HG03064 (cell line): ENCODE data around the gene EML6.

ENCODE experiments used
- ATAC-seq: cut with Tn5 transposase; IDR thresholded peaks from one replicate; pipeline ENCODE4 v1.9.1; 2021; ENCODE audit warnings: low read depth; ENCODE audit not compliant: unreplicated experiment

The EML6 gene

DNA sequence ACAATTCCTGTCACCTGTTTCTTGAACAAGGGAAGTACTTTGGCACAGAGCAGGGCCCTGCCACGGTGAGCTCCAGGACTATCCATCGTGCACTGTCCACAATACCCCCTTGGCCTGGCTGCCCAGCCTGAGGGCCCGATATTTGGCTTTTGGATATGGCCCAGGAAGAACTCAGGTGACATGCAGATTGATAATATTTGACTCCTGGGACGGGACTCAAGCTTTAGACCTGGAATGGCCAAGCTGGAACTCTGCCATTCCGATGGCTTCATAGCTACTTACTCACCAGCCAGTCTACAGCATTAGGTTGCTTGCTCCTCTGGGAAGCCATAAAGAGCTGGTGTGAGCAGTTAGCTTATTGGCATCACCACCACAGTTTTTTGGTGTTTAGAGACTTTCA lies 26.6 kb downstream of the EML6 start:
- ATAC-seq, result no peak

DNA sequence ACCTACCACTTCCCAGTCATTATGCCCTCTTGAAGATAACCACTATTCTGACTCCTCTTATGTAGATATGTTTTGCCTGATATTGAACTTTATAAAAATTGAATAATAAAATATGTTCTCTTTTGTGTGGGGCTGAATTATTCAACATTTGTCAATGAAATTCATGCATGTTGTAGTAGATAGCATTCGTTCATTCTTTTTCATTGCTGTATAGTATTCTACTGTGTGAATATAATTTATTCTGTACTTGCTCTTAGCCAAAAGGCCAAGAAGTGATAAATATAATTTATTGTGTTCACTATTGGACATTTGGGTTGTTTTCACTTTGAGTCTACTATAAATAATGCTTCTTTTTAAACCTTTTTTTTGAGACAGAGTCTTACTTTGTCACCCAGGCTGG lies 29.0 kb downstream of the EML6 start:
- ATAC-seq, result no peak

DNA sequence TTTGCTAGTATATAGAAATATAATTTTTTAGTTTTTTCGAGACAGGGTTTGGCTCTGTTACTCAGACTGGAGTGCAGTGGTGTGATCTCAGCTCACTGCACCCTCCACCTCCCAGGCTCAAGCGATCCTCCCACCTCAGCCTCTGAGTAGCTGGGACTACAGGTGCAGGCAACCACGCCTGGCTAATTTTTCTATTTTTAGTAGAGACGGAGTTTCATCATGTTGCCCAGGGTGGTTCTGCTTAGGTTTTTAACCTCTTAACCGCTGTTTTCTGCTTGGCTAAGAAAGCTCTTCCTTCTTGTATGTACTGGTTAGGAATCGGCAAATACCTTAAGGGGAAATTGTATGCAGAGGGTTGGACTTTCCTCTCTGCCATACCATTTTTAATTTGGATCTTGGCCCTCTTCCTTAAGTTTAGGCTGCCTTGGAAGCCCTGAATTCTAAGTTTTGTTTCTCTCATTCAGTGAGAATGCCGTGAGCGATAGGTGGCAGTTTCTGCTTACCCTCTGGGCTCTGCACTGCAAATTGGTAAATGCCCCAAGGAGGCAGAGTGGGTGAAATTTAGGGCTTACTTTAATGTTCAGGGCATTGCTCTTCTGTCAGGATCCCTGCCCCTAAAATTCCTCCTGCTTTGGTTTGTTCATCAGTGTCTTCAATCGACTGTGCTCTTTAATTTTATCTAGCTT lies 32.3 kb downstream of the EML6 start:
- ATAC-seq, result peak; percentile 59

DNA sequence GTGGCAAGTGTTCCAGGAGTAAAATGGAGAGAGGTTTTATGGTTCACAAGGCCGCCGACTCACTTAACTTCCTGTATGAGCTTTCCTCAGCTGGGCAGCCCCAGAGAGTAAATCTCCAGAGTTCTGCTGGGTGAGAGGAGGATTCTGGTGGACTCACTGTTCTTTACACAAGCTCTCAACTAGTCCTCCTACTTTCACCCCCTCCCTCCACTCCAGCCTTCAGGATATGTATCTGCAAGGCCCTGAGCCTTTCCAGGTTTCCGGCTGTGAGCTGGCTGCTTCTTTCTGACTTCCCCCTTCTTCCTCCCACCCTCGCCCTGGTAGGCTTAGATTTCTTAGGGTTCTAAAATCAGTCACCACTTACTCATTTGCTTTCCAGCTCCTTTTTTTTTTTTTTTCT lies 34.0 kb downstream of the EML6 start:
- no peak for ATAC-seq

DNA sequence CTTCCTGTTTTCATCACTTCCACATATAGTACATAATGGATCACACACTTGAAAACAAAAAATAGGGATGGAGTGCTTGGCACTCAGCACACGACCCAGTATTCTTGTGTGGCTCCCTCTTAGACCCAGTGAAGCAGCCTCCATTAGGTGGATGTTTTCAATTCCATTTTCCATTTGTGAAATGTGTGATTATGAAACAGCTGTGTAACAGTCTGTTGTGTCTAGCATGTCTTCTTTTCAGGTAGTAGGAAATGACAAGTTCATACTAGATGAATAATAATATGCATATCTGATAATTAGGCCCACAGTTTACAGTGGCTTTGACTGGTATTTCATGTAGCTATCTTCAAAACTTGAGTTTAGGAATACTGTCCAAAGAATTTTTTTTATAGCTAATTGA lies 35.5 kb downstream of the EML6 start:
- ATAC-seq, result no peak

DNA sequence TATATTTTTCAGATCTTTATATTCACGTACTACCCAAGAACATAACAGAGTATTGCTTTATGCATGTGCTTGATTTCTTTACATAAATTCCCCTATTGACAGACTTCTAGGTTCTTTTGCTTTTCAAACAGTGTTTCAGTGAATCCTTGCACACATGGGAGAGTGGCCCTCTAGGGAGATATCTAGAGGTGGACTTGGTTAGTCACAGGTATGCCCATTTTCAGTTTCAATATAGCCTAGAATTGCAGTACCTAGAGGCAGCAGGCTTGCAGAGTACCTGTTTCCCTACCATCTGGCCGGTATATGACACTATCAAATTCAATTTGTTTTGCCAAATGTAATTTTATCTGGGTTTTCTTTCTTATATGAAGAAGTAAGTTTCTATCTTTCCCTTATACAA lies 36.8 kb downstream of the EML6 start:
- no peak for ATAC-seq

DNA sequence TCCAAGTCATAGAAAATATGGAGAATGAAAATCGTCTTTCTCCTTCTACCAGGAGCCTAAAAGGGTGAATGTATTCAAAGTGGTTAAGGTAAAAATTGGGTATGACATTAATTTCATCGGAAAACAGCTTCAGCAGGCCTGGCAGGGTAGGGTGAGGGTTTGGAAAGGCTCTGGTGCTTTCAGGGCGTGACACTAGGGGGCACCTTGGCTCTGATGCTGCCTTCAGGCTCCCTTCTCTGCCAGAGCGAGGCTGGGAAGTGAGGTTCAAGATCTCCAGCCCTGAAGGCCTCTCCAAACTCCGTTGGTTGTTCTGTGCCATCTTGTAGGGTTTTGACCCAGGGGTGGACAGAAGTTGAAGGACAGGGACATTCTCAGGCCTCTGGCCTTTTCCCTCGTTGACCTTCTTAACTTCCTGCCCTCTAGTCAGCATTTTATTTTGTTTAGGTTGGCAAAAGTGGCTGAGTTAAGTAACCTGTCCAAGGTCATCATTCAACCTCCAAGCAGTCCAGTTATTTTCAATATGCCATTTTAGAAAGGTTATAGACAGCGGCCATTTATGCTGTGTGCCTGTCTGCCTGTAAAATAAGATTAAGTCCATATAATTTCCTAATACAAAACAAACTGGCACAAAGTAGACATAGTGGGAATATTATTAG lies 40.3 kb downstream of the EML6 start:
- no peak for ATAC-seq

DNA sequence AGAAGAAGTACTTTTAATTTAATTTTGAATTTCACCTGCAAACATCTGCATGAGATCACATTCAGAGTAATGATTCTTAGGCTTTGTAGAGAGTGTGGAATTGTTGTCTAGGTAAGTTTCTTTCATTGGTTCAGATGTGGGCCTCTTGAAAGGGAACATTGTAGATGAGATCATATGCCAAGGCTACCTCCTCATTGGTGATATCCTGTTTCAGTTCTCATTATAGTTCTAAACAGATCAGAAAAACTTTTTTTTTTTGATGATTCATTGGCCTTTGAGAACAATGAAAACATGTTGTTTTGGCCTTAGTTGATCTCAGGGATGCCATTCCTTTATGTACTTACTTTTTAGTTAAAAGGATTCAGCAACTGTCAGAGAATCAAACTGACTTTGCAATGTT lies 44.5 kb downstream of the EML6 start:
- no peak for ATAC-seq

DNA sequence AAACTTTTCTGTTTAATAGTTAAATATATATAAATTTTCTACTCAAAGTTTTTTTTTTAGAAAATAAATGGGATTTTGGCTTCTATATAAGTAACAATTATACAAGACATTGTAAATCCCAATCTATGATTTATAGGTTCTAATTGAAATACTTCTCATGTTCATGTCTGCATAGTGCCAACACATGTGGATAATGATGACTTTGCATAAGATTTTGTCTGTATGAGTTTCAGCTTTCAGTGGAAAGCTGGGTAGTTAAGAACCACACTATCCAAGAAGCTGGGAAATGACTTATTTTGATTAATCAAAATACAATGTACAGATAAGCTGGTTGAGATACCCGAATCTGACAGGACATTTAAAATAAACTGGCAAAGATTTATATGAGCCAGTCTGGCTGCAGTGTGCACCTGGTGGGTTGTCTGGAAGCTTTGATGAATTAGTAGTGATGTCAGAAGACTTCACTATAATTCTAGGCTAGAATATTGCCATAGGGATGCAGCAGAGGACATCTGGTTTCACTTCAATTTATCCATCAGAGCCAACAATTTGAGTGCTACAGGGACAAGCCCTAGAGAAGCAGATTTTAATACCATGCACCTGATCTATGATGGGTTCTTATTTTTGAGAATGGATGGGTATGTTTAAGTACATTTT lies 45.4 kb downstream of the EML6 start:
- no peak for ATAC-seq

DNA sequence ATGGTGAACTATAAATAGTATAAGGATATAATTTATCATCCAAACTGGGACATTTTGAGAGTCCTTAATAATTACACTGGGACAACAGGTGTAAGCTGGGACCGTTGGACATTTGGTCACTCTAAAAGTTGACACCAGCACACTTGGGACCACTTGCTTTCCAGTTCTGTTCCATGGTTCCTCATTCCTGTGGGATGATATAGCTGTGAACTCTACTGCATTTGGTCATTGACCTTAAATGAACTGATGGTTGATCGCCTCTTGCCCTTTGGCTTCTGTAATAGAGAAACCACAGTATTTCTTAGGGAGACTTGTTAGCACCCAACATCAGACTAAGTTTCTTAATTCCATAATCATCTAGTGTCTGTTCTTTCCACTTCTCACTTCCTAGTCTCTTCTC lies 46.7 kb downstream of the EML6 start:
- ATAC-seq, result no peak

DNA sequence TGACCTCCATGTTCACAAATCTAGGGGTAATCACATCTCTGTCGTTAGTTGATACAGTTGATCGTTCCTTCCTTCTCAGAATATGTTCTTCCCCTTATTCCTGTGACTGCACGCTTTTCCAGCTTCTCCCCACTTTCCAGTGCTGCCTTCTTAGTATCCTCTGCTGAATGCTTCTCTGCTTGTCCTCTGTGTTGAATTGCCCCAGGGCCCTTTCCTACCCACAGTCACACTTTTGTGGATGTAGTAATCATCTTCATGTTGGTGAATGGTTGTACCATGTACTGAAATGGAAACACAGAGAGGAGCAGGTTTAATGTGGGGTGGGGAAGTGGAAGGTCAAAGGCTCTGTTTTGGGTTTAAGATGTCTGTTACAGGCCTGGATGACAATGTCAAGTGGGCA lies 47.2 kb downstream of the EML6 start:
- no peak for ATAC-seq

DNA sequence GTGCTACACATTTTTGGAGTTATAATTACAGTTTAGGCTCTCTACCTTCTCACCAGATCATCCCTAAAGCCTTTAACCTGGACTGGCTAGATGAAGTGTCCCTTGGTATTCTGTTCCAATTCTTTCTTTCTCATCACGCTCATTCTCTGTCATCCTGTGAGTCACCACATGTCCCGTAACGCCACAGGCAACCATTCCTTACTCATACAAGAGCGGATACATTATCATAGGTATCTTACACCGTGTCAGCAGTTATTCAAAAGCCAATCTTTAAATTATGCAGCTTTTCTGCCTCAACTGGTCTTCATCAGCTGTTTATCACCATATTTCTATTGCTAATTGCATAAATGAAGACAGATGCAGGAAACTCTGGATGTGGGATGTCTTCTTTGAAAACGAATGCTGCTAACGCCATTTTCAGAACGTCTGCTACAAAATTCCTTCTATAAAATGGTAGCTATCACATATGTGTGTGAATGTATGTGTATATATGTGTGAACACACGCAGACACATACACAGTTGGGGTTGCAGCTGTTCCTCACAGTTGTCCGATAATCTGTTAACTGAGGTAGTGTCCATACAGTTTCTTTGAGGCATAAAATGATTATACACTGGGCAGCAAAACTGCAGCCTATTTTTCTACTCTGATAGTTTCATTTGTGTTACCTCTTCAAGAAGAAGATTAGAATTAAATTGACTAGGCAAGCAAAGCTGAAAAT lies 47.9 kb downstream of the EML6 start:
- ATAC-seq, result no peak

DNA sequence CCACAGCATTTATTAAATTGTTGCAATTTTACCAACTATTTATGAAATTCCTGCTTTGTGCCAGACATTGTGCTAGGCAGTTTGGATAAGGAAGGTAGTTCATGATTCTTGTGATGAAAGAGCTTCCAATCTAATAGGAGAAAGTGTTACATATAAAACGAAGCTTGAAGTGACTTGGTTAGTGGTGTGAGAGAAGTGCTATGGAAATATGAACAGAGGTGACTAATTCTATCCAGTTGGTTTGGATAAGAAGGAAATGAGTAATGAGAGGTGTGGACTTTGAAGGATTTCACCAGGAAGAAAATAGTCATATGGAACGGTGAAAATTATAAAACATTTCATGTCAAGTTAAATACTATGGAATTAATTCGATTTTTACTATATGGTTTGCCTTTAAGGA lies 48.6 kb downstream of the EML6 start:
- no peak for ATAC-seq

DNA sequence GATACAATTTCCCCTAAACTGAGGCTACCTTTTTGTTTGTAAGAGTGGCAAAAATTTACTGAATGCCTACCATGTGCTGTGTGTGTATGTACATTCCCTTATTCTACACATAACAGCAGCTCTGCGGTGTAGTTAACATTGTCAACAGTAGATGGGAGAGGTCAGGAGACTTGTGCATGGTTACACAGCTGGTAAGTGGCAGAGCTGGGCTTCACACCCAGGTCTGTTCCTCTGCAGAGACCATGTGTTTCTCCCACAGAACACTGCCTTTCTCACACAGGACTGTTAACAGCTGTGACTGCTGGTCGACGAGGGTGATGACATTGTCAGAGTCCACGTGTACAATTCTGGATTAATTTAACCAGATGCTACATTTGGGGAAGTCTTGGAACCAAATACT lies 49.1 kb downstream of the EML6 start:
- no peak for ATAC-seq

DNA sequence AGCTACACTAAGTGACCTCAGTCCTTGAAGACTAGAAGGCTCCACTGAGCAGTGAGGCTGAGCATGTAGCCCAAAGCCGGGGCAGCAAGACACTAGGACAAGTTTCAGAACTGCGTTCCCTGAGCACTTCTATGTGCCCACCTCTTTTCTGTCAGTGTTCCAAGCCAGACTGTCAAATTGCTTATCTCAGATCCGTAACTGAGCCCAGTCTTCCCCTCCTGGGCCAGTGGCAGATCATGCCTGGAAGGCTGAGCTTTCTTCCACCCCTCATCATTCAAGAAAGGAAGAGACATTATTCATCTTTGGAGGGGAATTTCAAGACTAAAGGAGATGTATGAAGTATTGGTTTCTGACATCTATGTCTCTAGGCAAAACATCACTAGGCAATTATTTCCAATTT lies 49.8 kb downstream of the EML6 start:
- ATAC-seq, result no peak

DNA sequence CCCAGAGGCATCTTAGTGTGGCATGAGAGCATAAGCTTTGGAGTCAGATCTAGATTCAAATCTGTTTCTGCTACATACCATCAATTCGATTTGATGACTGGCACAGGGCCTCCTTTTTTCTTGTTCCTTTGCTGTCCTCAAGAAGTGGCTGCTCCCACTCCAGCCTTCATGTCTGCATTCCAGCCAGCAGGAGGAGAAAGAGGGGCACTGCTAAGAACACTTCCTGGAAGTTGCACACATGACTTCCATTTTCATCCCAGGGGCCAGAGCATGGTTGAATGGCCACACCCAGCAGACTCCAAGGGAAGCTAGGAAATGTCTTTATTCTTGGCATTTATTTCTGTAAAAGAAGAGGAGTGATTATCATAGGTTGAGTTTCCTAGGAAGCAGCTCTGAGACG lies 50.4 kb downstream of the EML6 start:
- no peak for ATAC-seq

DNA sequence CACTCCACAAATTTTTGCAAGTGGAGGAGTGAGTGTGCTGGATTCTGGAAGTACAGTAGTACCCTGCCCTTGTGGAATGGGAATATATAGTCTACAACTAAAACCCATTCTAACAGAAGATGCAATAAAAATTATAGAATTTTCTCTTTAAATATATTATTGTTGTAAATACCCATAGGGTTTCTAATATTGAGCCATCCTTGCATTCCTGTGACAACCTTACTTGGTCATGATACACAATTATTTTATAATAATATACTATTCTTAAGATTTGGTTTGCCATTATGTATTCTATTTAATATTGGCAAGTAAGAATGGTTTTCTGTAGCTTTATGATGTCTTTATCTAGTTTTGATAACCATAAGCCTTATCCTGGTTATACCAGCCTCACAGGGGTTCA lies 52.2 kb downstream of the EML6 start:
- no peak for ATAC-seq

DNA sequence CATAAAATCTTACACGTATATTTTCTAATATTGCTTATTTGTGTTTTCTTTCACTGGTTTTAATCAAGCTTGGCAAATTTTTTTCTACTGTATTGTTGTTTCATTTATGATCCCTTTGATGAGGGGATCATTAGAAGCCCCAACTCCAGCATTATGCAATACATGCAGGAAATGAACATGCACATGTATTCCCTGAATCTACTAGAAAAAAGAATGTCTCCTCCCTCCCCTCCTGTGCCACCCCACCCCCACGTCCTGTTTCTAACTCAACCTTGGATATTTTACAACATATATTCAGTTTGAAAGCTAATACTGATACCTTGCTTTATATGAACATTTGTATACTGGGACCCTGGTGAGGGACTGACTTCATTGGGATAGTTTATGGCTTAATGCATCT lies 53.0 kb downstream of the EML6 start:
- ATAC-seq, result no peak

DNA sequence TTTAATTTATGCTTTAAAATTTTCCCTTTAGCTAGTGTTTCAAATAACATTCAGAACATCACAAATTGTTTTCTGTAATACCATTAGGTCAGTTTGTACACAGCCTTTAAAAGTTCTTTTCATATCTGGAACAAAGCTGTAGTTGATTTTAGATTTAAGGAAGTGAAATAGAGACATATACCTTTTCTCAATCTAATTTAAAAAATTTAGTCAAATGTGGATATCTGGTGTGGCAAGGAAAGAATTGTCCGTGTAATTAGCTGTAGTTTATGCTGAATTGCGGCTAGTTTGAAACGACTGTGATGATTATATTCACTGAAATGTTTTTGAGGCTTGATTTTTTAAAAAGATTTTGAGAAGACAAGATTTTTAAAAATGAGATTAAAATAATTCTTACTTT lies 59.9 kb downstream of the EML6 start:
- ATAC-seq, result no peak

DNA sequence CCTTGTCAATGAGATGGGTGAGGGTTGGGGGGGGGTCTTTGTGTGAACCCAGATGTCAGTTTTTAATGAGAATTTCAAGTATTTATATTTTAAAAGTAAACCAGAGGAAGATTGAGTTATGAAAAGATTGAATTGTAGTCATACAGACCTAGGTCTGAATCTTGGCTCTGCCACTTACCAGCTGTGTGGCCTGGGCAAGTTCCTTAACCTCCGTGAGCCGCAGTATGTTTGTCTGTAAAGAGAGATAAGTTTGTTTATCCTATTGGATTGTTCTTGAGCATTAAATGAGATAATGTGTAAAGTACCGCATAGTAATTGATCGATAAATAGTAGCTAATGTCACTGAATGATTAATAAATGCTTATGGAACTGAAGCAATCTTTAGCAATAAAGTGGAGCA lies 63.8 kb downstream of the EML6 start:
- ATAC-seq, result no peak

DNA sequence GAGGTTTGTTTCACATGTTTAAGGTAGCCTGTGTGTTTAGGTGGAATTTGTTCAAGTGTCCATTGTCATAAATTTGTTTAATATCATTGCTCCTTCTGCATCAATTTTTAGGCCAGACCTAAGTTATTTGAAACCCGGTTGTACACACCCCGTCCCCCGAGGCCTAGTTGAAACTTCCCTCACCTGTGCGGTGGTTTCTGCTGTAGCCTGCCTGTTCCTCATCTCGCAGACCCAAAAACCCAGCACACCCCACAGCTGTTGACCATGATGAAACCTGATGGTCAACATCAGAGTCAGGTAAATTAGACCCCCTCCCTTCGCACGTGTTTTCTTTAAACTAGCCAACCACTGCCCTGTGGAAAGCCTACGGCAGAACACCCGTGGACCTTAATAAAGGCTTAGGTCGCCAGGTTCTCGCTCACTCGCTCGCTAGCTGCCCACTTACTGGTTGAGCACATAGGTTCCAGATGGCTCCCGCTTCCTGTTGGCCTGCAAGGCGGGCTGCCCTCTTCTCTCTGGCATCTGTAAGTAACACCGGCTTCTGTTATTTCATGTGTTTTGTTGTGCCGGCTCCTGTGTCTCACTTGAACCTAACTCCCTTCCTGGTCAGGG lies 64.4 kb downstream of the EML6 start:
- no peak for ATAC-seq
